GM19438 (cell line): Measurements from ENCODE around the gene TRPV4.

Source experiments
- ATAC-seq: cut with Tn5 transposase; IDR thresholded peaks from one replicate; pipeline ENCODE4 v1.9.1; 2021; ENCODE audit warnings: low read depth; ENCODE audit not compliant: unreplicated experiment

Gene TRPV4

GRCh38 chr12:109744986-109745942 lies 87.9 kb downstream of the TRPV4 start:
- ATAC-seq, result no peak

GRCh38 chr12:109744026-109744425 lies 89.2 kb downstream of the TRPV4 start:
- ATAC-seq, result no peak

- no peak for ATAC-seq
These were observed 89.9 kb downstream of the TRPV4 start for GRCh38 chr12:109743076-109743910.

GRCh38 chr12:109741970-109742703 lies 91.1 kb downstream of the TRPV4 start:
- no peak for ATAC-seq

- ATAC-seq, result no peak
These were observed 91.8 kb downstream of the TRPV4 start for GRCh38 chr12:109741286-109741969.

- ATAC-seq, result no peak
These were observed 92.4 kb downstream of the TRPV4 start for GRCh38 chr12:109740694-109741245.

- no peak for ATAC-seq
These were observed 93.2 kb downstream of the TRPV4 start for GRCh38 chr12:109739747-109740693.

- ATAC-seq, result no peak
These were observed 94.1 kb downstream of the TRPV4 start for GRCh38 chr12:109738878-109739665.

- no peak for ATAC-seq
These were observed 95.0 kb downstream of the TRPV4 start for GRCh38 chr12:109738209-109738608.

- ATAC-seq, result no peak
These were observed 95.6 kb downstream of the TRPV4 start for GRCh38 chr12:109737631-109738030.

- no peak for ATAC-seq
These were observed 96.1 kb downstream of the TRPV4 start for GRCh38 chr12:109737126-109737525.

- ATAC-seq, result no peak
These were observed 96.6 kb downstream of the TRPV4 start for GRCh38 chr12:109736552-109737108.

GRCh38 chr12:109735825-109736551 lies 97.2 kb downstream of the TRPV4 start:
- ATAC-seq, result no peak

- no peak for ATAC-seq
These were observed 98.1 kb downstream of the TRPV4 start for GRCh38 chr12:109735051-109735521.

GRCh38 chr12:109734219-109735000 lies 98.8 kb downstream of the TRPV4 start:
- ATAC-seq, result no peak
